GM18519 (cell line): ENCODE data around the gene MINK1.

Experiments
- ATAC-seq: cut with Tn5 transposase; IDR thresholded peaks from one replicate; pipeline ENCODE4 v1.9.1; 2021; ENCODE audit warnings: mild to moderate bottlenecking, moderate library complexity; ENCODE audit not compliant: unreplicated experiment, low FRiP score

Gene MINK1

GRCh38 chr17:4833178-4833940 is at the start of gene MINK1:
TSS of gene MINK1 (plus strand) at chr17:4833340. CDS start at chr17:4833584, 244 bp downstream.
- ATAC-seq, result peak; percentile 69

- ATAC-seq, result no peak
Observed at GRCh38 chr17:4785311-4786105, 47.6 kb upstream of the MINK1 start.

- ATAC-seq, result no peak
Observed at GRCh38 chr17:4786106-4786511, 47.0 kb upstream of the MINK1 start, which contains the start of gene VMO1. TSS of gene VMO1 (minus strand) at chr17:4786364. CDS start at chr17:4786352, 12 bp downstream.

GRCh38 chr17:4786516-4786915 is 46.6 kb upstream of the MINK1 start:
- ATAC-seq, result no peak

GRCh38 chr17:4788159-4788806 is 44.9 kb upstream of the MINK1 start:
- no peak for ATAC-seq

GRCh38 chr17:4788807-4789700 is 44.1 kb upstream of the MINK1 start, which contains the start of gene GLTPD2:
TSS of gene GLTPD2 (plus strand) at chr17:4788964. CDS start at chr17:4789012, 48 bp downstream.
- no peak for ATAC-seq

GRCh38 chr17:4789701-4789950 is 43.5 kb upstream of the MINK1 start:
- no peak for ATAC-seq

GRCh38 chr17:4789951-4790704 is 43.0 kb upstream of the MINK1 start:
- no peak for ATAC-seq

GRCh38 chr17:4790705-4791088 is 42.4 kb upstream of the MINK1 start:
- no peak for ATAC-seq

GRCh38 chr17:4795168-4795567 is 38.0 kb upstream of the MINK1 start:
- no peak for ATAC-seq

GRCh38 chr17:4796552-4796920 is 36.6 kb upstream of the MINK1 start:
- ATAC-seq, result no peak

- no peak for ATAC-seq
Observed at GRCh38 chr17:4800462-4801196, 32.5 kb upstream of the MINK1 start.

- no peak for ATAC-seq
Observed at GRCh38 chr17:4802228-4802627, 30.9 kb upstream of the MINK1 start, which contains the start of gene C17orf114. TSS of gene C17orf114 (minus strand) at chr17:4802328.

- ATAC-seq, result no peak
Observed at GRCh38 chr17:4806456-4806776, 26.7 kb upstream of the MINK1 start.

- ATAC-seq, result peak; percentile 79
Observed at GRCh38 chr17:4806777-4807604, 26.1 kb upstream of the MINK1 start, which contains the start of gene PLD2. TSS of gene PLD2 (plus strand) at chr17:4807152. CDS start at chr17:4807773, 621 bp downstream.

GRCh38 chr17:4807605-4808377 is 25.3 kb upstream of the MINK1 start:
- no peak for ATAC-seq

- no peak for ATAC-seq
Observed at GRCh38 chr17:4808378-4808767, 24.8 kb upstream of the MINK1 start.
